ENCODE results near the gene C8G.

- TF ChIP-seq GATA3 (IDR thresholded peaks at IDR 0.05; ENCODE audit: low read depth, low read length), result no peak
- TF ChIP-seq GATA2 (IDR thresholded peaks at IDR 0.05; ENCODE audit: low read depth, low read length), result no peak
Measured at GRCh38 chr9:136925414-136926153, 19.5 kb upstream of the C8G start.

Data from SH-SY5Y (cell line).